ENCODE measurements around the gene RAB4A.

RAB4A gene

DNA sequence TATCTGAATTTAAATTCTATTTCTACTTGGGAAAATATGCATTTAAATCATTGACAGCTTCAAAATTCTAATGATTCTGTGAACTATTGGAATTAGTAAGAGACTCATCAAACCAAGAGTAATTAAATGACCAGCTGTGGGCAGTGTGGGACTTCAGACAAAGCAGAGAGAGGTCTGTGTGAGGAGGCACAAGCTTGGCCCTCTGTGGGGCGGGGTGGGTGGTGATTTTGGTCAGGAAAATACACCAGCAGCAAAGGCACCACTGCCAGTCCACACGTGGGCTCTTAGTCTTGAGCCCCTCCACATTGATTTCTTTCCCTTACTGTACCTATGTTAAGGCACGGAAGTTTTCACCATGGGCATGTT is 39.2 kb upstream of the RAB4A start:
- no peak for TF ChIP-seq POLR2A (IDR thresholded peaks at IDR 0.05; ENCODE audit: low read length)
- no peak for TF ChIP-seq GATA1 (IDR thresholded peaks at IDR 0.05; ENCODE audit: low read depth, low read length)
- DNase-seq, result peak in 1 of 2 experiments; percentile 10

DNA sequence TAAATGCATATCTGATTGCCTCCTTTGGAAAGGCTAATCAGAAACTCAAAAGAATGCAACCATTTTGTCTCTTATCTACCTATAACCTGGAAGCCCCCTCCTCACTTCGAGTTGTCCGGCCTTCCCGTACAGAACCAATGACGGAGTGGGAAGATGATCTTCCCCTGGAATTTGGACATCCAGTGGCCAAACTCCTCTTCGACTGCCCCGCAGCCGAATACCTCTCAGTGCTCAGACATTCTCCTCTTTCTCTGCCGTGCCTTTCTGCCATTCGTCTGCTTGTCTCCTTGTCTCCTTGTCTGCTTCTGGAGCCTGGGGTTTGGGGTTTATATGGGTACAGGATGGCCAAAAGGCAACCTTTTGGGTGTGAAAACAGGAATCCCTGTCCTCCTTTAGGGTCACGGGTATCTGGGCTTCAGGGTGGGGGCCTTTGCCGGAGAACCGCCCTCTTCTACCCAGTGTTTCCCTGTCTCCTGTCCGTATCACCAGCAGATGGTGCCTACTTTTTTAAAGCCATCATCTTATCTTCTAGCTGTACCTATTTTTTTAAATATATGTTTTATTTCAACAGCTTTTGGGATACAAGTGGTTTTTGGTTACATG is 35.9 kb upstream of the RAB4A start:
- no peak for DNase-seq
- TF ChIP-seq POLR2A (IDR thresholded peaks at IDR 0.05; ENCODE audit: low read length), result no peak
- no peak for TF ChIP-seq GATA1 (IDR thresholded peaks at IDR 0.05; ENCODE audit: low read depth, low read length)

DNA sequence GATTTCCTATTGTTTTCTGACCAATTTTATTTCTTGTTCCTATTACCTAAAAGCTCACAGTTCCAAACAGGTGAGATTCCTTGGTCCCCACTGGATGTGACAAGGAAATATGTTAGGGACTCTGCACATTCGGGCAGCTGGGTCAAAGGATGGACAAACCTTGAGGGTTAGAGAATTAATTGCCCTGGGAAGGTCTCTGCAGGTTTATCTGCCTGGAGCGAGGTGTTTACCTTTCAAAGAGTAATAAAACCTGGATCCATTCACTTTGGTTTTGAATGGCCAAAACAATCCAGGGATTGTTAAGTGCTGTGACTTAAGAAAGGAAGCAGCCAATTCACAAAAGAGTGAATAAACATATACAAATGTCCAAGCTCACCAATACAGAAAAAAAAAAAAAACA is 33.6 kb upstream of the RAB4A start:
- no peak for DNase-seq
- TF ChIP-seq POLR2A (IDR thresholded peaks at IDR 0.05; ENCODE audit: low read length) (no peak), GATA1 (IDR thresholded peaks at IDR 0.05; ENCODE audit: low read depth, low read length) (no peak)

DNA sequence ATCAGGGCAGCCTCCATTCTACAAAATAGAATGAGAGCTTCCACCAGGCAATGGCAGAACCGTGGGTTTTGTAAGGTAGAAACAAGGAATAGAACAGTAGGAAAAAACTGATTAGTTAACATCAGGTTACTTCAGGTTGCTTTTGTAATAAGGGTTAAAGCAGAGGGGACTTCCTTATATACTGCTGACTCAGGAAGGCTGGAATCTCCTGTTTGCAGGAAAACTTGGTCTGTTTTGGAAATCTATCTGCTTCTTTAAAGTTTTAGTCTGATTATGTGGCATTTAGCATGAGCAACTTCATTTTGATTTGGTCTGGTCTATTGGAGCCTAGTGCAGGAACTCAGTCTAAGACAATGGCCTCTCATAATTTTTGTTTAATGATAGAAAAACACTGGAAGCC is 32.7 kb upstream of the RAB4A start:
- DNase-seq, result no peak

DNA sequence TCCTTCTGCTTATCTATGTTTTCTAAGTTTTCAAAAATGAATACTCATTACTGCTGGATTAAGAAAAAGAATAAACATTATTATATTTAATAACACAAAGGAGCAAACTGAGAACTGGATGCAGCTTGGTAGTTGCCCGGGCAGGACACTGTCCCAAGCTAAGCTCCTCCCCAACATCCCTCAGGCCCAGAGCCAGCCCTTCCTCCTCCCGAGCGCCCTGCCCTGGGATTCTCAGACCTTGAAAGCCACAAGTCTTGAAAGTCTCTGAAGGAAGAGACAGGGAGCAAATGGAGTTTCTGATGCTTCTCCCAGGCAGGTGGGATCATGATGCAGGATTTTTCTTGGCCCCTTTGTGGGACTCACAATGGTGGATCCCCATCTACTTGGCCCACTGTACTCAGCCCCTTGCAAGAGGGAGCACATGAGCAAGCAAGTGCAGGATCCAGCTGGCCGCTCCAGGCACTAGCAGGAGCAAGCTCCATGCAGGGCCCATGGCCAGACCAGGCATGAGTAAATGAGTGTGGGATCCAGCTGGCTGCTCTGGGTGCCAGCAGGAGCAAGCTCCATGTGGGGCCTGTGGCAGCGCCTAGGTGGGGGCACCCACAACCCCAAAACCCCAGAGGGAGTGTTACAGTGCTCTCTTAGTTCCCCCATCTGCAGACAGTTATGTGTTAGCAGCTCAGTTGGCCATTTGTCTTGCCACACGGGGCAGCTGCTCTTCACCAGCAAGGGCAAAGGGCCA is 32.1 kb upstream of the RAB4A start:
- no peak for DNase-seq
- TF ChIP-seq GATA1 (IDR thresholded peaks at IDR 0.05; ENCODE audit: low read depth, low read length) (no peak), POLR2A (IDR thresholded peaks at IDR 0.05; ENCODE audit: low read length) (no peak)

More for the DNA sequence above, 32.7 kb upstream of the RAB4A start:
- TF ChIP-seq POLR2A (IDR thresholded peaks at IDR 0.05; ENCODE audit: low read length) (no peak), GATA1 (IDR thresholded peaks at IDR 0.05; ENCODE audit: low read depth, low read length) (no peak)

DNA sequence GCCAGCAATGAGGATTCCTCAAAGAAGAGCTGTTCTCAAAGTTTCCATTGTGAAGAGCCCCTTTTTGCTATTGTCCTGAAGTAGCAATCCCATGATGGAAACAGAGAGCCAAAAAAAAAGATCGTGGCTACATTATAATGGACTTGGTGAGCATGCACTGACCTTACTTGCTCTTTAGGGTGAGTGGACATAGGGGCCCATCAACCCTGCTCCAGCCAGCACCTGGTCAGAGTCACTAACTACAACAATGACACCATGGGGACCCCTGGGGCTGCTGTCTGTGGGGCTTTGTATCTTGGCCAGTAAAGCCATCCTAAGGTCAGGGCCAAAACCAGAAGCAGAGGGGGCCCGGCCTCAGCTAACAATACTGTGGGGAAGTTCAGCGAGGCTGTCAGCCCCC is 30.4 kb upstream of the RAB4A start:
- TF ChIP-seq GATA1 (IDR thresholded peaks at IDR 0.05; ENCODE audit: low read depth, low read length) (no peak), POLR2A (IDR thresholded peaks at IDR 0.05; ENCODE audit: low read length) (no peak)
- no peak for DNase-seq

DNA sequence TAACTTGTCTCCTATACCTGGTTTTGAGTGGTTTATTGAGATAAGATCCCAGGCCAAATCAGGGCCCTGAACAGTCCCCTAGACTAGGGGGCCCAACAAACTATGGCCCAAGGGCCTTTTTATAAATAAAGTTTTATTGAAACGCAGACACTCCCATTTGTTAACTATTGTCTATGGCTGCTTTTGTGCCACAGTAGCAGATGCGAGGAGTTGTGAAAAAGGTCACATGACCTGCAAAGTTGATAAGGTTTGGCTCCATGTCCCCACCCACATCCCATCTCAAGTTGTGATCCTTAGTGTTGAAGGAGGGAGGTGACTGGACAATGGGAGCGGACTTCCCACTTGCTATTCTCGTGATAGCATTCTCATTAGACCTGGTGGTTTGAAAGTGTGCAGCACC is 29.5 kb upstream of the RAB4A start:
- TF ChIP-seq GATA1 (IDR thresholded peaks at IDR 0.05; ENCODE audit: low read depth, low read length) (no peak), POLR2A (IDR thresholded peaks at IDR 0.05; ENCODE audit: low read length) (no peak)
- no peak for DNase-seq

DNA sequence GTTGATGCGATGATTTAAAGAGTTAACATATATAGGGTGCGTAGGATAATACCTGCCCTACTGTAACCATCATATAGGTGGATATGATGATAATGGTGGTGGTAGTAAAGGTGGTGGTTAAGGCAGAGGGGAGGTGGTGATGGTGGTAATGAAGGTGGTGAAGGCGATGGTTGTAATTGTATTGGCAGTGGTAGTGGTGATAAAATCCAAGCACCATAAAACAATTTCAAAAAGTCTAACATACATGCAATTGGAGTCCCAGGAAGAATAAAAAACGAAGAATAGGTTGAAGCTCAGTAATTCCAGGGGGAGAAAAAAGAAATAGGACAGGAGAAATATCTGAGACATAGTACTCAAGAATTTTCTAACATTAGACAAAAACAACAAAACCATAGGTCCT is 27.3 kb upstream of the RAB4A start:
- DNase-seq, result no peak
- TF ChIP-seq POLR2A (IDR thresholded peaks at IDR 0.05; ENCODE audit: low read length), result no peak
- no peak for TF ChIP-seq GATA1 (IDR thresholded peaks at IDR 0.05; ENCODE audit: low read depth, low read length)

DNA sequence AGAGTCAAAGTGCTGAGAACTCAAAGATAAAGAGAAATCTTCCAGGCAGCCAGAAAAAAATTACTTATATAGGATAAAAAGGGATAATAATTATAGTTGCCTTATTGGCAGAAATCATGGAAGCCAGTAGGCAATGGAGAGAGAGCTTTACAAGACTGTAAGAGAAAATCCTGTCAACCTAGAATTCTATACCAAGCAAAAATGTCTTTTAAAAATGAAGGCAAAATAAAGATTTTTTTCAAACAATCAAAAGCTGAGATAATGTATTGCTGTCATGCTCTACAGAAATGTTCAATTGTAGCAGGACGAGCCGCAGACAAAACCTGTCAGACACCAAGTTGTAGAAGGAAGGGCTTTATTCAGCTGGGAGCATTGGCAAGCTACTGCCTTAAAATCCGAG is 26.8 kb upstream of the RAB4A start:
- DNase-seq, result no peak
- TF ChIP-seq POLR2A (IDR thresholded peaks at IDR 0.05; ENCODE audit: low read length), result no peak
- no peak for TF ChIP-seq GATA1 (IDR thresholded peaks at IDR 0.05; ENCODE audit: low read depth, low read length)

DNA sequence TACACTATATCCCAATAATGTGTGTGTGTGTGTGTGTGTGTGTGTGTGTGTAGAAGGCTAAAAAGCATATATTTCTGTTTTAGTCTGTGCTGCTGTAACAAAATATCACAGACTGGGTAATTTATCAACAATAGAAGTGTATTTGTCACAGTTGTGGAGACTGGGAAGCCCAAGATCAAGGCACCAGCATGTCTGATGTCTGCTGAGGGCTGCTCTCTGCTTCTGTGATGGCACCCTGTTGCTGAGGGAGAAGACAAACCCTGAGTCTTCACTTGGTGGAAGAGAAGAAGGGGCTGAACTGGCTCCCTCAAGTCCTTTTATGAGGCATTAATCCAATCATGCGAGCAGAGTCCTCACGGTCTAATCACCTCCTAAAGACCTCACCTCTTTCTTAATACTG is 23.0 kb upstream of the RAB4A start:
- TF ChIP-seq GATA1 (IDR thresholded peaks at IDR 0.05; ENCODE audit: low read depth, low read length) (no peak), POLR2A (IDR thresholded peaks at IDR 0.05; ENCODE audit: low read length) (no peak)
- DNase-seq, result no peak

DNA sequence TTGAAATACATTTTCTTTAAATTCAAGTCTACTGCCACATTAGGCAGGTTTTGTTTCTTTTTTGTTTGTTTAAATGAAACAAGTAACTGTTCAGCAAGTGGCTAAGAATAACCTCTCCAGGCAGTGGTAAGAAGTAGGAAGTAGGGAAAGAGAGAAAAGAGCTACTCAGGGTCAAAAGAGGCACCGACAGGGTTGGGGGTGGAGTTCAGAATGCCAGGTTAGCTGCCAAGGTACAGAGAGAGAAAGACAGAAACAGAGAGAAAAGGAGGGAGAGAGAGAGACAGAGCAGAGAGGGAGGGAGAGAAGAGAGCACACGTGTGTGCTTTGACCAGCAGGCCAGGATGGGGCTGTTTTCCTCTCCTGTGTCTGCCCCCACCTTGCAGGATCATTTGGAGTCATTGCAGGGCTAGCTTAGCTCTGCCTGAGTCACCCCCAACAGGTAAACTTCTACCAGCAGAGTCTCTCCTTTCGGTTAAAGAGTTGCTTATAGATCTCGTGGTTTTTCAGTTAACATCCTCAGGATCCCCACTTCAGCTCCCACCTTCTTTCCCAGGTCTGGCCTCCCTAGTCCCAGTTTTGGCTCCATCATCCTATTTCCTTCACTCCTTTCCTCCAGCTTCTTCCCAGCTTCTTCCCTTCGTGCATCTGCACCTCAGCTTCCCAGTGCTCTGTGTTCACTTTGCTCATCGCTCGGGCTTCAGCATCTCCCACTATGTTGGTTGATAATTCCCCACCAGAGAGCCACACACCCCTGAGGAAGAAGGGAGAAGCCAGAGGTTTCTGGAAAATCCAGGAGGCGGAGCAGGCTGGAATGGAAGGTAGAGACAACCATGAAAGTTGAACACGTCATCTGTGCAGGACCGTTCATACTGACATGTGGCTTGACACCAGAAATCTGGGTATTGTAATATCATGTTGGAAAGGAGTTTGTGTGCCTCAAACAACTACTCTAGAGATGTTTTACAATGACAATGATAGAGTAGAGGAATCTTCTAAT is 21.8 kb upstream of the RAB4A start:
- TF ChIP-seq POLR2A (IDR thresholded peaks at IDR 0.05; ENCODE audit: low read length), result no peak

DNA sequence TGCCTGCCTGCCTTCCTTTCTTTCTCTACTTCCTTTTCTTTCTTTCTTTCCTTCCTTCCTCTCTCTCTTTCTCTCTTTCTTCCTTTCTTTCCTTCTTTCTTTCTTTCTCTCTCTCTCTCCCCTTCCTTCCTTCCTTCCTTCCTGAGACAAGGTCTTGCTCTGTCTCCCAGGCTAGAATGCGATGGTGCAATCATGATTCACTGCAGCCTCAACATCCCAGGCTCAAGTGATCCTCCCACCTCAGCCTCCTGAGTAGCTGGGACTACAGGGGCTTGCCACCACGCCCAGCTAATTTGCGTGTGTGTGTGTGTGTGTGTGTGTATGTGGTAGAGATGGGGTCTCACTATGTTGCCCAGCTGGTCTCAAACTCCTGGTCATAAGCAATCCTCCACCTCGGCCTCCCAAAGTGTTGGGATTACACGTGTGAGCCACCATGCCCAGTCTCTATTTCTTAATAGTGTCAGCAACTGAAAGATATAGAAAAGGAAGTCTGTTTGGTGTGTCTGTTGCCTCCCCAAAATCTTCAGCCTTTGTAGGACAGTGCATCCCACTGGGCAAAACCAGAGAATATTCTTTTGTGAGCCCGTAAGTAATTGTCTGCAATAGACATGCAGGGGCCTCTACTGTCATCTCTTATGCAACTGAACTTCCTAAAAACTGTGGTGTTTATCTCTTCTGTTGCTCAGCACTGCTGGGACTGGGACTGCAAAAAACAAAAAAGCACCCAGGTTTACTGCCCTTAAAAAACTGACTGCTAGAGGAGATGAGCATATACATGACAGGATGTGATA is 20.9 kb upstream of the RAB4A start:
- DNase-seq, result no peak
- TF ChIP-seq POLR2A (IDR thresholded peaks at IDR 0.05; ENCODE audit: low read length), result no peak
- TF ChIP-seq GATA1 (IDR thresholded peaks at IDR 0.05; ENCODE audit: low read depth, low read length), result no peak

More for the DNA sequence above, 21.8 kb upstream of the RAB4A start:
- DNase-seq, result no peak

DNA sequence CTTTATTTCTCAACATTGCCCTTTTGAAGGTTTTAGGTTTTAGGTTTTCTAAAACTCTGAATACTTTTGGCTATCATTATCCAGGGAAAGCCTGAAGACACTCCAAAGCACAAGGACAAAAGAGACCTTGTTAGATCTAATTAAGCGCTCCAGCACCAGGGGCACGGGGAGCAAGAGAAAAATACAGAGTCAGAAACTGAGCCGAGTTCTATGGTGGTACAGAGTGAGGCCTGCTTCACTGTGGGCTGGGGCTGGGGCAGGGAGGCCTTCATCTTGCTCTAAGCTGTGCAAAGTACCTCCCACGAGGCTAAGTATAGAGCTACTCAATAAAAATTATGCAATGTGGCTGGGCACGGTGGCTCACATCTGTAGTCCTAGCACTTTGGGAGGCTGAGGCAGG is 19.7 kb upstream of the RAB4A start:
- no peak for DNase-seq
- TF ChIP-seq GATA1 (IDR thresholded peaks at IDR 0.05; ENCODE audit: low read depth, low read length) (no peak), POLR2A (IDR thresholded peaks at IDR 0.05; ENCODE audit: low read length) (no peak)

All from erythroblast (primary cell).